Fibroblast of pulmonary artery (primary cell): ENCODE results near the gene CARD11.
A peak's percentile ranks its signal among the peaks of the same experiment; 100 is the strongest.
"Not testable (repeated sequence)": the region's sequence is repeated elsewhere in the genome, so short reads cannot be mapped to it uniquely, and the experiment has no call there.

Source experiments
- DNase-seq: peaks from one replicate; pipeline ENCODE4 v3.0.0-alpha.2; 2010; ENCODE audit warnings: low read depth
- H3K4me3 ChIP-seq: replicated peaks from 2 replicates; pipeline ENCODE4 v1.5.1; 2011; ENCODE audit warnings: low read depth, mild to moderate bottlenecking, control low read depth, low read length, moderate library complexity
- CTCF ChIP-seq: IDR thresholded peaks from 2 replicates; pipeline ENCODE4 v1.5.1; 2011; ENCODE audit warnings: mild to moderate bottlenecking, control low read depth, low read length, inconsistent platforms; ENCODE audit errors: missing control alignments

The CARD11 gene

GRCh38 chr7:3056234-3057065 lies 12.8 kb upstream of the CARD11 start:
- no peak overlapping the region for H3K4me3 ChIP-seq
- DNase-seq: no peak
- TF ChIP-seq CTCF: no peak

- H3K4me3 ChIP-seq: no peak overlapping the region
- no peak for TF ChIP-seq CTCF
- no peak for DNase-seq
These were observed 12.0 kb upstream of the CARD11 start for GRCh38 chr7:3055626-3056025.

- peak overlapping the region; percentile 42 for H3K4me3 ChIP-seq
- no peak for DNase-seq
- no peak for TF ChIP-seq CTCF
These were observed 692 bp downstream of the CARD11 start for GRCh38 chr7:3042861-3043489.

- DNase-seq: no peak
- H3K4me3 ChIP-seq: no peak overlapping the region
- TF ChIP-seq CTCF: no peak
These were observed 1.5 kb downstream of the CARD11 start for GRCh38 chr7:3041986-3042675.

- no peak overlapping the region for H3K4me3 ChIP-seq
- DNase-seq: no peak
- TF ChIP-seq CTCF: no peak
These were observed 3.9 kb downstream of the CARD11 start for GRCh38 chr7:3039787-3040186.

- DNase-seq, H3K4me3 ChIP-seq: not testable (repeated sequence)
These were observed 5.7 kb downstream of the CARD11 start for GRCh38 chr7:3038011-3038410.

- no peak for DNase-seq
- H3K4me3 ChIP-seq: no peak overlapping the region
- TF ChIP-seq CTCF: no peak
These were observed 6.4 kb downstream of the CARD11 start for GRCh38 chr7:3037259-3037658.
